HG03521 (cell line): ENCODE data around the gene MTG1.
"Not testable (repeated sequence)": the region's sequence is repeated elsewhere in the genome, so short reads cannot be mapped to it uniquely, and the experiment has no call there.

Experiments
- ATAC-seq: cut with Tn5 transposase; IDR thresholded peaks from one replicate; pipeline ENCODE4 v1.9.1; 2021; ENCODE audit warnings: mild to moderate bottlenecking, moderate library complexity; ENCODE audit not compliant: unreplicated experiment

The MTG1 gene

GRCh38 chr10:133422223-133422806, 28.4 kb downstream of the MTG1 start:
- ATAC-seq: no peak

- ATAC-seq: no peak
Observed at GRCh38 chr10:133422807-133423771, 29.1 kb downstream of the MTG1 start.

GRCh38 chr10:133424102-133424501, 30.1 kb downstream of the MTG1 start:
- ATAC-seq: not testable (repeated sequence)

GRCh38 chr10:133424601-133425000, 30.6 kb downstream of the MTG1 start, which contains the start of gene SPRN:
Gene SPRN, minus strand, starts transcription at chr10:133424625. Its CDS starts 944 bp downstream, at chr10:133423681.
- ATAC-seq: not testable (repeated sequence)

GRCh38 chr10:133429571-133429970, 35.6 kb downstream of the MTG1 start:
- ATAC-seq: not testable (repeated sequence)

- not testable (repeated sequence) for ATAC-seq
Observed at GRCh38 chr10:133431888-133432613, 38.1 kb downstream of the MTG1 start.

GRCh38 chr10:133432789-133433188, 38.8 kb downstream of the MTG1 start:
- not testable (repeated sequence) for ATAC-seq

GRCh38 chr10:133438711-133439273, 44.8 kb downstream of the MTG1 start:
- ATAC-seq: no peak

- no peak for ATAC-seq
Observed at GRCh38 chr10:133439517-133440461, 45.8 kb downstream of the MTG1 start.

GRCh38 chr10:133440633-133441285, 46.8 kb downstream of the MTG1 start:
- no peak for ATAC-seq

- ATAC-seq: not testable (repeated sequence)
Observed at GRCh38 chr10:133441356-133441755, 47.4 kb downstream of the MTG1 start.

GRCh38 chr10:133441780-133442179, 47.8 kb downstream of the MTG1 start:
- no peak for ATAC-seq

- no peak for ATAC-seq
Observed at GRCh38 chr10:133442191-133442966, 48.4 kb downstream of the MTG1 start.

GRCh38 chr10:133442967-133443924, 49.3 kb downstream of the MTG1 start:
- no peak for ATAC-seq

- no peak for ATAC-seq
Observed at GRCh38 chr10:133444342-133445267, 50.6 kb downstream of the MTG1 start.

GRCh38 chr10:133445268-133445732, 51.3 kb downstream of the MTG1 start:
- ATAC-seq: no peak
